RWPE2 (cell line): Measurements from ENCODE around the gene FIGLA.

Experiments used
- ATAC-seq: fragments of 200-7000 bp; cut with Tn5 transposase; 3 replicates; pipeline ENCODE4 v1.9.1; 2021; ENCODE audit warnings: low read depth
- DNase-seq: peaks from one replicate; pipeline ENCODE4 v3.0.0-alpha.2; 2020; ENCODE audit warnings: low spot score
- H3K27ac ChIP-seq: fragments of 450-650 bp; 2 replicates; pipeline ENCODE4 v1.5.1; 2017; ENCODE audit warnings: mild to moderate bottlenecking; ENCODE audit not compliant: poor library complexity, severe bottlenecking
- H3K27me3 ChIP-seq: fragments of 250-450 bp; sonication (Bioruptor Pico); 2 replicates; pipeline ENCODE4 v1.5.1; 2021; ENCODE audit warnings: mild to moderate bottlenecking, moderate library complexity; ENCODE audit not compliant: insufficient read depth, poor library complexity, severe bottlenecking
- H3K36me3 ChIP-seq: fragments of 250-450 bp; sonication (Bioruptor Pico); 2 replicates; pipeline ENCODE4 v1.5.1; 2020; ENCODE audit warnings: low read depth, mild to moderate bottlenecking, moderate library complexity
- H3K4me1 ChIP-seq: fragments of 250-450 bp; sonication (Bioruptor Pico); 2 replicates; pipeline ENCODE4 v1.5.1; 2021; ENCODE audit warnings: mild to moderate bottlenecking, moderate library complexity; ENCODE audit not compliant: insufficient read depth, poor library complexity, severe bottlenecking
- H3K4me3 ChIP-seq: fragments of 250-450 bp; sonication (Bioruptor Pico); 2 replicates; pipeline ENCODE4 v1.5.1; 2021; ENCODE audit warnings: mild to moderate bottlenecking, moderate library complexity; ENCODE audit not compliant: severe bottlenecking
- H3K9me3 ChIP-seq: fragments of 250-450 bp; sonication (Bioruptor Pico); 2 replicates; pipeline ENCODE4 v1.5.1; 2021; ENCODE audit warnings: mild to moderate bottlenecking, moderate library complexity; ENCODE audit not compliant: severe bottlenecking
- TF ChIP-seq, protein P1 (sequence below): fragments of 450-650 bp; IDR thresholded peaks from one replicate; pipeline ENCODE4 v1.5.1; 2017; ENCODE audit warnings: mild to moderate bottlenecking, moderate library complexity; ENCODE audit not compliant: poor library complexity, severe bottlenecking

Gene FIGLA

DNA sequence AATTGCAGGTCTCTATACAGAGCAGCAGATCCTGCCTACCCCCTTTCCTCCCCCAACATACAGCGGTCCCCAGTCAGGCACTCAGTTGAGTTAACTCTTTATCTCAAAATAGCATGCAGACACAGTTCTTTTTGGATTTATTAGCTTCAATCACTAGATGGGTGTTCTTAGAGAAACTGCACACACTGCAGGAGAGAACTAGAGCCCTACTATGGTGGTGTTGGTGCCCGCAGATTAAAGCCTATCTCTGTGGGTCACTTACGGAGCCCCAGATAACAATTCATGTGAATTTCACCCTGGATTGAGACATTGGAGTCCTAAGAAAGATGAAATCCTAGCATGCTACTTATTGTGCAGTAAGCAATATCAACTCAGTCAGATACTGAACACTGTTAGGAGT, 34.3 kb downstream of the FIGLA start:
- H3K4me3 ChIP-seq, result no peak overlapping the region
- no peaks in the 10 kb centered on the region for H3K4me1 ChIP-seq
- H3K27me3 ChIP-seq, result peaks cover 56% of the 10 kb centered on the region
- no peaks in the 10 kb centered on the region for H3K9me3 ChIP-seq
- TF ChIP-seq, protein P1, sequence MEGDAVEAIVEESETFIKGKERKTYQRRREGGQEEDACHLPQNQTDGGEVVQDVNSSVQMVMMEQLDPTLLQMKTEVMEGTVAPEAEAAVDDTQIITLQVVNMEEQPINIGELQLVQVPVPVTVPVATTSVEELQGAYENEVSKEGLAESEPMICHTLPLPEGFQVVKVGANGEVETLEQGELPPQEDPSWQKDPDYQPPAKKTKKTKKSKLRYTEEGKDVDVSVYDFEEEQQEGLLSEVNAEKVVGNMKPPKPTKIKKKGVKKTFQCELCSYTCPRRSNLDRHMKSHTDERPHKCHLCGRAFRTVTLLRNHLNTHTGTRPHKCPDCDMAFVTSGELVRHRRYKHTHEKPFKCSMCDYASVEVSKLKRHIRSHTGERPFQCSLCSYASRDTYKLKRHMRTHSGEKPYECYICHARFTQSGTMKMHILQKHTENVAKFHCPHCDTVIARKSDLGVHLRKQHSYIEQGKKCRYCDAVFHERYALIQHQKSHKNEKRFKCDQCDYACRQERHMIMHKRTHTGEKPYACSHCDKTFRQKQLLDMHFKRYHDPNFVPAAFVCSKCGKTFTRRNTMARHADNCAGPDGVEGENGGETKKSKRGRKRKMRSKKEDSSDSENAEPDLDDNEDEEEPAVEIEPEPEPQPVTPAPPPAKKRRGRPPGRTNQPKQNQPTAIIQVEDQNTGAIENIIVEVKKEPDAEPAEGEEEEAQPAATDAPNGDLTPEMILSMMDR, result no peak
- no peaks in the 10 kb centered on the region for H3K36me3 ChIP-seq
- no peak for ATAC-seq
- no peak overlapping the region for H3K27ac ChIP-seq
- no peak for DNase-seq

DNA sequence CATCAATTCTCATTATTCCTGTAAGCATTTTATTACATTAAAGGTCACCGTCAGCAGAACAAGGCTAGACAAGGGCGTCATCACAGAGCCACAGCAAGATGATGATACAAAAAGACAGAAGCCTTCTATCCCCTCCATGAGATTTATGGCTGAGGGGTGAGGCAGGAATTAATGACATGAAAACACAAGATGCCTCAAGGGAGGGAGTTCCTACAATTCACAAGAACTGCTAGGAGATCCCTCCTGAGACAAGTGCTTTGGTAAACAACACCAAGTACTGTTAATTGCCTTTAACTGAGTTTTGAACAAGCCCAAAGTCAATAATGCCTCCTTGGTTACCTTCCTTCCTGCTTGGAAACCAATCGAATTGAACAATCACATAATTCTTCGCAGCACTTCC, 36.5 kb downstream of the FIGLA start:
- Histone ChIP-seq H3K9me3 (no peaks in the 10 kb centered on the region), H3K27me3 (peaks cover 55% of the 10 kb centered on the region), H3K4me1 (no peaks in the 10 kb centered on the region), H3K27ac (no peak overlapping the region), H3K4me3 (no peak overlapping the region), H3K36me3 (no peaks in the 10 kb centered on the region)
- TF ChIP-seq, protein P1, result no peak
- DNase-seq (no peak), ATAC-seq (no peak)

DNA sequence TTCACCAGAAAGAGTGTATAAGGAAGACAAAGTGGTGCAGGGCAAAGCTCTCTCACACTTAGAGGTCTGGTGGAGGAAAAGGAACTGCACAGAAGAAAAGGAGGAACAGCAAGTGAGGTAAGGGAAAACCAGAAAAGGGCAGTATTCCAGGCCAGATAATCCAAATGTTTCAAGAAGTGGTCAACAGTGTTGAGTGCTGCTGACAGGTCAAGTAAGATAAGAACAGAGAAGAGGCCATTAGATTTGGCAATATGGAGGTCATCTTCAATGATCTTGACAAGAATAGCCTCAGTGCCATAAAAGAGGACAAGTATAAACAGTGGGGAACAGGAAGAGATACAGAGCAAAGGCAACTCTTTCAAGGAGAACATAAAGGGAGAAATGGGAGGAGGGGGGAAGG, 37.4 kb downstream of the FIGLA start:
- H3K4me3 ChIP-seq, result no peak overlapping the region
- H3K9me3 ChIP-seq, result no peaks in the 10 kb centered on the region
- TF ChIP-seq, protein P1, result no peak
- no peak for DNase-seq
- no peak for ATAC-seq
- no peaks in the 10 kb centered on the region for H3K4me1 ChIP-seq
- H3K27me3 ChIP-seq, result peaks cover 50% of the 10 kb centered on the region
- H3K27ac ChIP-seq, result no peak overlapping the region
- H3K36me3 ChIP-seq, result no peaks in the 10 kb centered on the region

DNA sequence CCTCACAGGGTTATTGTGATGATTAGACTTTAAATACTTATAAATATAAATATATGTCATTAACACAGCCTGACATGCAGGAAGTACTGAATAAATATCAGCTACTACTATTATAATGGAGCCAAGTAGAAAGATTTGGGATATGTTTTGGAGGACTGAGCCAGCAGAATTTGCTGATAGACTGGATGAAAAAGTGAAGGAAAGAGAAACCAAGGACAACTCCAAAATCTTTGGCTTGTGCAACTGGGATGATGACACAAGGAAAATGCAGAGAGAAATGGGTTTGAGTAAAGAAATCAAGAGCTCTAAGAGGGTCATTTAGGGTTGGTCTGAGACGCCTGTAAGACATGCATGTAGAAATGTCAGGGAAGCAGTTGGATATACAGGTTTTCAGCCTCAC, 38.0 kb downstream of the FIGLA start:
- TF ChIP-seq, protein P1, result no peak
- Histone ChIP-seq H3K9me3 (no peaks in the 10 kb centered on the region), H3K27ac (no peak overlapping the region), H3K4me3 (no peak overlapping the region), H3K27me3 (peaks cover 44% of the 10 kb centered on the region), H3K4me1 (no peaks in the 10 kb centered on the region), H3K36me3 (no peaks in the 10 kb centered on the region)
- DNase-seq (no peak), ATAC-seq (no peak)

DNA sequence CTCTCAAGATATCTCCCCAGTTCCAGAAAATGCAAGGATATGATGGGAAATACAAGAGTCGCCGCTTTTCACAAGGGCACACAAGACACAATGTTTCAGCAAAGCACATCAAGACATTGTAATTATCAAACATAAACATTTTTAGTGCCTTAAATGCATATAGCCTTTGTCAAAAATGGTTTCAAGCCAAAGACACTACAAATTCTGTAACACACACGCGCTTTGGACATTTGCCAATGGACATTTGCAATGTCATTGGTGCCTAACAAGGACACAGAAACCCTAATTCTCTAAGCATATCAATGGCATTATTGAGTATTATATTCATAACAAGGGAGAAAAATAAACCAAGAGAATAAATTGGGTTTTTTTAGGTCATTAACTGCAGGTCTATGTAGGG, 38.6 kb downstream of the FIGLA start:
- DNase-seq, result no peak
- ATAC-seq, result no peak
- no peak overlapping the region for H3K27ac ChIP-seq
- no peaks in the 10 kb centered on the region for H3K36me3 ChIP-seq
- H3K9me3 ChIP-seq, result no peaks in the 10 kb centered on the region
- TF ChIP-seq, protein P1, result no peak
- H3K4me1 ChIP-seq, result no peaks in the 10 kb centered on the region
- H3K4me3 ChIP-seq, result no peak overlapping the region
- H3K27me3 ChIP-seq, result peaks cover 38% of the 10 kb centered on the region
